Activated T-cell treated with anti-CD3 and anti-CD28 coated beads for 48 hours (primary cell): ENCODE results near the gene LMOD3.

Experiments used
- DNase-seq: peaks from one replicate; pipeline ENCODE4 v3.0.0-alpha.2; 2020; ENCODE audit warnings: low read depth

LMOD3 gene

GRCh38 chr3:69122403-69122802 is at the start of gene LMOD3:
Gene LMOD3, minus strand, starts transcription at chr3:69122595. Its CDS starts 209 bp downstream, at chr3:69122386.
- DNase-seq: no peak

GRCh38 chr3:69172058-69172457 is 49.7 kb upstream of the LMOD3 start:
- DNase-seq: no peak

GRCh38 chr3:69166446-69166845 is 44.1 kb upstream of the LMOD3 start:
- no peak for DNase-seq

GRCh38 chr3:69165744-69166143 is 43.3 kb upstream of the LMOD3 start:
- DNase-seq: no peak

GRCh38 chr3:69164296-69164695 is 41.9 kb upstream of the LMOD3 start:
- no peak for DNase-seq

- no peak for DNase-seq
Measured at GRCh38 chr3:69162308-69162980, 40.0 kb upstream of the LMOD3 start.

GRCh38 chr3:69161587-69162307 is 39.4 kb upstream of the LMOD3 start:
- DNase-seq: no peak

GRCh38 chr3:69160525-69160924 is 38.1 kb upstream of the LMOD3 start:
- DNase-seq: no peak

GRCh38 chr3:69160107-69160506 is 37.7 kb upstream of the LMOD3 start:
- DNase-seq: no peak

GRCh38 chr3:69149586-69149985 is 27.2 kb upstream of the LMOD3 start:
- DNase-seq: no peak

- no peak for DNase-seq
Measured at GRCh38 chr3:69145688-69146087, 23.3 kb upstream of the LMOD3 start.

GRCh38 chr3:69144631-69145245 is 22.3 kb upstream of the LMOD3 start:
- DNase-seq: no peak

- DNase-seq: no peak
Measured at GRCh38 chr3:69143612-69144011, 21.2 kb upstream of the LMOD3 start.

GRCh38 chr3:69142797-69143454 is 20.5 kb upstream of the LMOD3 start:
- DNase-seq: no peak

GRCh38 chr3:69142090-69142489 is 19.7 kb upstream of the LMOD3 start:
- DNase-seq: no peak

GRCh38 chr3:69141313-69141712 is 18.9 kb upstream of the LMOD3 start:
- DNase-seq: no peak

GRCh38 chr3:69137412-69137811 is 15.0 kb upstream of the LMOD3 start:
- no peak for DNase-seq

GRCh38 chr3:69137005-69137404 is 14.6 kb upstream of the LMOD3 start:
- DNase-seq: no peak

- DNase-seq: no peak
Measured at GRCh38 chr3:69130689-69131088, 8.3 kb upstream of the LMOD3 start.

- no peak for DNase-seq
Measured at GRCh38 chr3:69129531-69129930, 7.1 kb upstream of the LMOD3 start.

- DNase-seq: no peak
Measured at GRCh38 chr3:69128509-69128908, 6.1 kb upstream of the LMOD3 start.

- no peak for DNase-seq
Measured at GRCh38 chr3:69126999-69127398, 4.6 kb upstream of the LMOD3 start.

GRCh38 chr3:69126216-69126615 is 3.8 kb upstream of the LMOD3 start:
- DNase-seq: no peak
